Measurements from ENCODE around the gene ZNF580. TPM values are rescaled to one million over a fixed set of nuclear protein-coding genes. Genes with fewer than 3 reads are reported as not detected.

Gene ZNF580
- total RNA-seq, 1 donor from 2014 or later = 79.8 TPM

DNA sequence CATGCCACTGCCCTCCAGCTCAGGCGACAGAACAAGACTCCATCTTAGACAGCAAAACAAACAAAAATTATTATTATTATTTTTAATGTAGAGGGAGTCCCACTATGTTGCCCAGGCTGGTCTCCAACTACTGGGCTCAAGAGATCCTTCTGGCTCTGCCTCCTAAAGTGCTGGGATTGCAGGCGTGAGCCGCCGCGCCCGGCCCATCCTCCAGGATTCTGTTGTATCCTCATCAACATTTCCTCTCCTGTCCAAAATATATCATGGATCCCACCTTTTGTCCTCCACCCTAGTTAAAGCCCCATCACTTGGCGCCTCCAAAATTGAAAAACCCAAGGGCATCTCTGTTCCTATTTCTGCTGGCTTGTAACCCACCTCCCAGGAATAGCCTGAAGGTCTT, 17.7 kb upstream of the ZNF580 start:
- TF ChIP-seq, protein P1, sequence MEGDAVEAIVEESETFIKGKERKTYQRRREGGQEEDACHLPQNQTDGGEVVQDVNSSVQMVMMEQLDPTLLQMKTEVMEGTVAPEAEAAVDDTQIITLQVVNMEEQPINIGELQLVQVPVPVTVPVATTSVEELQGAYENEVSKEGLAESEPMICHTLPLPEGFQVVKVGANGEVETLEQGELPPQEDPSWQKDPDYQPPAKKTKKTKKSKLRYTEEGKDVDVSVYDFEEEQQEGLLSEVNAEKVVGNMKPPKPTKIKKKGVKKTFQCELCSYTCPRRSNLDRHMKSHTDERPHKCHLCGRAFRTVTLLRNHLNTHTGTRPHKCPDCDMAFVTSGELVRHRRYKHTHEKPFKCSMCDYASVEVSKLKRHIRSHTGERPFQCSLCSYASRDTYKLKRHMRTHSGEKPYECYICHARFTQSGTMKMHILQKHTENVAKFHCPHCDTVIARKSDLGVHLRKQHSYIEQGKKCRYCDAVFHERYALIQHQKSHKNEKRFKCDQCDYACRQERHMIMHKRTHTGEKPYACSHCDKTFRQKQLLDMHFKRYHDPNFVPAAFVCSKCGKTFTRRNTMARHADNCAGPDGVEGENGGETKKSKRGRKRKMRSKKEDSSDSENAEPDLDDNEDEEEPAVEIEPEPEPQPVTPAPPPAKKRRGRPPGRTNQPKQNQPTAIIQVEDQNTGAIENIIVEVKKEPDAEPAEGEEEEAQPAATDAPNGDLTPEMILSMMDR (IDR thresholded peaks at IDR 0.05) = no peak
- Mint-ChIP-seq H3K4me1 (ENCODE audit: unreplicated experiment) (peaks cover 17% of the 10 kb centered on the region), H3K9me3 (ENCODE audit: unreplicated experiment) (no peaks in the 10 kb centered on the region), H3K4me3 (ENCODE audit: unreplicated experiment) (no peak overlapping the region), H3K27ac (ENCODE audit: unreplicated experiment) (peak overlapping the region; percentile 98), H3K36me3 (ENCODE audit: unreplicated experiment) (peaks cover 1% of the 10 kb centered on the region), H3K27me3 (ENCODE audit: unreplicated experiment) (no peaks in the 10 kb centered on the region)
- DNase-seq (ENCODE audit: extremely low spot score, unreplicated experiment) = no peak

DNA sequence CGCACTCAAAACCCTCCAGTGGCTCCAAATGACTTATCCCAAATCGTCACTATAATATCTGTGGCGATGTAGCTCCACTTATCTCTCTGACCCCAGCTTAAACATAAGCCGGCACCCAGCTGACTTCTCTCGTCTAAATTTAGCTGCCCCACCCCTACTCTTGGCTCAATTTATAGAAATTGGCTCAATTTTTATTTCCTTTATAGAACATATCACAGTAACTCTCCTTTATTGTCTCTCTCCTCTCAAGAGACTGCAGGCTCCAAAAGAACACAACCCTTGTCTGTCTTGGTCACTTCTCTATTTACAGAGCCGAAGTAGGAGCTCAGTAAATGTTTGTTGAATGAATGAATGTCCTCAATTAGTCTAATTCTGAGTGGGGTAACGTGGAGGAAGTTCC, 17.2 kb upstream of the ZNF580 start:
- no peaks in the 10 kb centered on the region for H3K9me3 Mint-ChIP-seq (ENCODE audit: unreplicated experiment)
- H3K36me3 Mint-ChIP-seq (ENCODE audit: unreplicated experiment) = peaks cover 1% of the 10 kb centered on the region
- peaks cover 17% of the 10 kb centered on the region for H3K4me1 Mint-ChIP-seq (ENCODE audit: unreplicated experiment)
- H3K4me3 Mint-ChIP-seq (ENCODE audit: unreplicated experiment) = no peak overlapping the region
- H3K27me3 Mint-ChIP-seq (ENCODE audit: unreplicated experiment) = no peaks in the 10 kb centered on the region
- TF ChIP-seq, protein P1 (IDR thresholded peaks at IDR 0.05) = no peak
- H3K27ac Mint-ChIP-seq (ENCODE audit: unreplicated experiment) = peak overlapping the region; percentile 98
- no peak for DNase-seq (ENCODE audit: extremely low spot score, unreplicated experiment)

GRCh38 chr19:55624109-55625003, 16.4 kb upstream of the ZNF580 start, which contains the start of gene ZNF784:
TSS of gene ZNF784 (minus strand) at chr19:55624566. CDS start at chr19:55624561, 5 bp downstream.
- H3K27me3 Mint-ChIP-seq (ENCODE audit: unreplicated experiment) = no peaks in the 10 kb centered on the region
- TF ChIP-seq, protein P1 (IDR thresholded peaks at IDR 0.05) = no peak
- peaks cover 17% of the 10 kb centered on the region for H3K4me1 Mint-ChIP-seq (ENCODE audit: unreplicated experiment)
- peak; percentile 98 for DNase-seq (ENCODE audit: extremely low spot score, unreplicated experiment)
- peaks cover 1% of the 10 kb centered on the region for H3K36me3 Mint-ChIP-seq (ENCODE audit: unreplicated experiment)
- peak within 1 kb of the TSS; percentile 98 for H3K27ac Mint-ChIP-seq (ENCODE audit: unreplicated experiment)
- peak within 1 kb of the TSS; percentile 91 for H3K4me3 Mint-ChIP-seq (ENCODE audit: unreplicated experiment)
- H3K9me3 Mint-ChIP-seq (ENCODE audit: unreplicated experiment) = no peaks in the 10 kb centered on the region

DNA sequence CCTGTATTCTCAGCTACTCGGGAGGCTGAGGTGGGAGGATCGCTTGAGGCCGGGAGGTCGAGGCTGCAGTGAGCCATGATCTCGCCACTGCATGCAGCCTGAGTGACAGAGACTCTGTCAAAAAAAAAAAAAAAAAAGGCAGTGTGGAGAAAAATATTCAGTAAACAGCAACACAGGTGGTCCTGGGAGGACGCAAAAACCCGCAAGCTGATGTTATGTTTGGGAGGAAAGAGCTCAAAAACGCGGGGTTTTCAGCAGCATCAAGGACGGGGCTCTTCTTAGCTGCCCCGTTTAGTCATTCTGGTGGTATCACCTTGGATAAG, 15.8 kb upstream of the ZNF580 start:
- peaks cover 17% of the 10 kb centered on the region for H3K4me1 Mint-ChIP-seq (ENCODE audit: unreplicated experiment)
- no peaks in the 10 kb centered on the region for H3K27me3 Mint-ChIP-seq (ENCODE audit: unreplicated experiment)
- no peak for DNase-seq (ENCODE audit: extremely low spot score, unreplicated experiment)
- TF ChIP-seq, protein P1 (IDR thresholded peaks at IDR 0.05) = no peak
- H3K4me3 Mint-ChIP-seq (ENCODE audit: unreplicated experiment) = peak overlapping the region; percentile 91
- H3K9me3 Mint-ChIP-seq (ENCODE audit: unreplicated experiment) = no peaks in the 10 kb centered on the region
- H3K36me3 Mint-ChIP-seq (ENCODE audit: unreplicated experiment) = peaks cover 1% of the 10 kb centered on the region
- H3K27ac Mint-ChIP-seq (ENCODE audit: unreplicated experiment) = peak overlapping the region; percentile 68

DNA sequence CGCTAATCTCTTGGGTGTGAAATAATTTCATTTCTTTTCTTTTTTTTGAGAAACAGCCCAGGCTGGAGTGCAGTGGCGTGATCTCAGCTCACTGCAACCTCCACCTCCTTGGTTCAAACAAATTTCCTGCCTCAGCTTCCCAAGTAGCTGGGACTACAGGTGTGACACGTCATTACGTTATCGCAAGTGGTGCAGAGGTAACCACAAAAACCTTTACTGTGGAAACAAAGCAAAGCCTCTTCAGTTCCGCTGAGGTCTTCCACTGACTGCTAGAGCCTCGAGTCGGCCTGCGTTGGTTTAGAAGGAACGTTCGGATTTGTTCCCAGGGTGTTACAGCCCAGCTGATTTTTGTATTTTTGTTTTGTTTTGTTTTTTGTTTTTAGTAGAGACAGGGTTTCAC, 14.5 kb upstream of the ZNF580 start:
- TF ChIP-seq, protein P1 (IDR thresholded peaks at IDR 0.05) = no peak
- Mint-ChIP-seq H3K4me1 (ENCODE audit: unreplicated experiment) (peaks cover 17% of the 10 kb centered on the region), H3K4me3 (ENCODE audit: unreplicated experiment) (no peak overlapping the region), H3K9me3 (ENCODE audit: unreplicated experiment) (no peaks in the 10 kb centered on the region), H3K36me3 (ENCODE audit: unreplicated experiment) (peaks cover 1% of the 10 kb centered on the region), H3K27ac (ENCODE audit: unreplicated experiment) (no peak overlapping the region), H3K27me3 (ENCODE audit: unreplicated experiment) (no peaks in the 10 kb centered on the region)
- DNase-seq (ENCODE audit: extremely low spot score, unreplicated experiment) = no peak
